HepG2 (cell line): ENCODE measurements around the gene SLC4A7. TPM values are rescaled to one million over a fixed set of nuclear protein-coding genes. Genes with fewer than 3 reads are reported as not detected.

Source experiments
- GFI1 ChIP-seq: sonication (generic); formaldehyde crosslinking; IDR thresholded peaks from 2 replicates; pipeline ENCODE4 v1.5.0; 2020; ENCODE audit warnings: missing genetic modification reagents, mild to moderate bottlenecking, borderline replicate concordance
- GZF1 ChIP-seq: sonication (generic); formaldehyde crosslinking; IDR thresholded peaks from 2 replicates; pipeline ENCODE4 v1.5.1; 2020; ENCODE audit warnings: mild to moderate bottlenecking, missing genetic modification reagents
- HHEX ChIP-seq: IDR thresholded peaks from 2 replicates; pipeline ENCODE4 v1.6.1; 2016; ENCODE audit warnings: control low read depth
- HMGA1 ChIP-seq: sonication (generic); formaldehyde crosslinking; conservative IDR thresholded peaks from 2 replicates; pipeline ENCODE4 v1.4.0; 2020; ENCODE audit warnings: missing genetic modification reagents
- HNRNPK ChIP-seq: fragments of 200-400 bp; formaldehyde crosslinking; IDR thresholded peaks from 2 replicates; pipeline ENCODE4 v1.6.1; 2018; ENCODE audit warnings: low read length, low read depth, moderate library complexity, mild to moderate bottlenecking; ENCODE audit not compliant: poor library complexity, severe bottlenecking
- MTA1 ChIP-seq: sonication (generic); formaldehyde crosslinking; IDR thresholded peaks from 2 replicates; pipeline ENCODE4 v1.4.0; 2020; ENCODE audit warnings: missing genetic modification reagents, mild to moderate bottlenecking, borderline replicate concordance
- NR2F2 ChIP-seq: IDR thresholded peaks from 2 replicates; pipeline ENCODE4 v1.6.1; 2012; ENCODE audit warnings: low read depth, inconsistent platforms, borderline replicate concordance
- PHF5A ChIP-seq: IDR thresholded peaks from one replicate; pipeline ENCODE4 v1.6.1; 2018; ENCODE audit warnings: low read depth, missing genetic modification reagents; ENCODE audit not compliant: unreplicated experiment
- RBAK ChIP-seq: sonication (generic); formaldehyde crosslinking; IDR thresholded peaks from 2 replicates; pipeline ENCODE4 v1.5.1; 2020; ENCODE audit warnings: mild to moderate bottlenecking, missing genetic modification reagents
- RFX1 ChIP-seq: fragments of 450-650 bp; IDR thresholded peaks from 2 replicates; pipeline ENCODE4 v1.6.1; 2017
- ZFP36L1 ChIP-seq: sonication (generic); formaldehyde crosslinking; IDR thresholded peaks from 2 replicates; pipeline ENCODE4 v1.8.0; 2022; ENCODE audit warnings: mild to moderate bottlenecking, missing genetic modification reagents, moderate library complexity
- ZNF121 ChIP-seq: sonication (generic); formaldehyde crosslinking; IDR thresholded peaks from 2 replicates; pipeline ENCODE4 v1.5.0; 2020; ENCODE audit warnings: mild to moderate bottlenecking, missing genetic modification reagents
- ZNF230 ChIP-seq: sonication (generic); formaldehyde crosslinking; IDR thresholded peaks from 2 replicates; pipeline ENCODE4 v1.4.0; 2020; ENCODE audit warnings: mild to moderate bottlenecking, missing genetic modification reagents
- ZNF44 ChIP-seq: sonication (generic); formaldehyde crosslinking; IDR thresholded peaks from 2 replicates; pipeline ENCODE4 v1.5.1; 2020; ENCODE audit warnings: mild to moderate bottlenecking, missing genetic modification reagents
- ZNF839 ChIP-seq: sonication (generic); formaldehyde crosslinking; IDR thresholded peaks from 2 replicates; pipeline ENCODE4 v1.4.0; 2020; ENCODE audit warnings: missing genetic modification reagents, mild to moderate bottlenecking, borderline replicate concordance
- polyA plus RNA-seq, 8 experiments: library from polyadenylated mRNA; depleted of rRNA in 3 of 8; stranded (reverse) in 7 of 8; unstranded in 1 of 8; fragments of >200 nt; fragmentation: Illumina TruSeq in 4 of 8; extraction: Trizol in 4 of 8; gene quantifications; 2 replicates each; pipeline versions ENCODE4 v1.2.1 to v1.2.3, GENCODE V29; 2011 to 2016; ENCODE audit warnings: low read depth in 4 of 8, missing spikeins in 1 of 8, mixed read lengths in 1 of 8; ENCODE audit not compliant: insufficient read depth in 1 of 8
- total RNA-seq, 5 experiments: library from RNA; depleted of rRNA; stranded (reverse); fragments of >200 nt; fragmentation: Illumina TruSeq; extraction: Trizol; gene quantifications; 2 replicates each; pipeline ENCODE4 v1.2.3, GENCODE V29; 2016; ENCODE audit warnings: low read depth in 1 of 5
- TF ChIP-seq, protein P1 (sequence below): sonication (generic); formaldehyde crosslinking; IDR thresholded peaks from 2 replicates; pipeline ENCODE4 v1.9.0; 2021; ENCODE audit warnings: missing genetic modification reagents, borderline replicate concordance
- TF ChIP-seq, protein P2 (sequence below): sonication (generic); formaldehyde crosslinking; IDR thresholded peaks from 2 replicates; pipeline ENCODE4 v1.5.1; 2020; ENCODE audit warnings: missing genetic modification reagents, mild to moderate bottlenecking, borderline replicate concordance
- TF ChIP-seq, protein P3 (sequence below): sonication (generic); formaldehyde crosslinking; IDR thresholded peaks from 2 replicates; pipeline ENCODE4 v1.4.0; 2020; ENCODE audit warnings: missing genetic modification reagents
- TF ChIP-seq, protein P4 (sequence below): sonication (generic); formaldehyde crosslinking; conservative IDR thresholded peaks from 2 replicates; pipeline ENCODE4 v1.4.0; 2020; ENCODE audit warnings: missing genetic modification reagents
- TF ChIP-seq, protein P5 (sequence below): sonication (generic); formaldehyde crosslinking; IDR thresholded peaks from 2 replicates; pipeline ENCODE4 v1.4.0; 2020; ENCODE audit warnings: missing genetic modification reagents

The SLC4A7 gene
- total and polyA plus RNA-seq, 2 of the 13 experiments (the other 11 are each of a cell fraction or from before 2014, with no cell fraction given), result 16.4 to 43.8 TPM

DNA sequence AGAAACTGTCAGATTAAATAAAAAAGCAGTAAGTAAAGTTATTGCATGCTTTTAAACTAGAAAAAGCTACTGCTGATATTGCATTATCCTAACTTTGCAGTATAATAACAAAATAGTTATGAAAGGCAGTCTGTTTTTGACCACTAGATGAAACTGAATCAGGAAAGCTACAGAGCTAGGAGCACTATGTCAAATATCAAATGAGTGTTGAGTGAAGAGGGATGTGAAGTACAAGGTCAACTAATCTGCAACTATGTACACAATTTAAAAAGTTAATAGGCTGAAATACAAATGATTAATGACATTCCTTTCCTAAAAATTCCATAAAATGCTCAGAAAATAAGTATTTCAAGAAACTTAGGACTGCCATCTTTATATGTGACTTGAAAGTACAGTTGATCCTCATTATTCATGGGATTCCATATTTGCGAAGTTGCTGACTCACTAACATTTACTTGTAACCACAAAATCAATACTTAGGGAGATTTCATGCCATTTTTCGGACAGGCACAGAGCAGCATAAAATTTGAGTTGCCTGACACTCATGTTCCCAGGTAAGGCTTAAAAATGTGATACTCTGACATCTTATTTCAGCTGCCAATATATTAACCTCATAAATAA is 34.5 kb downstream of the SLC4A7 start (continued):
- TF ChIP-seq, protein P1, sequence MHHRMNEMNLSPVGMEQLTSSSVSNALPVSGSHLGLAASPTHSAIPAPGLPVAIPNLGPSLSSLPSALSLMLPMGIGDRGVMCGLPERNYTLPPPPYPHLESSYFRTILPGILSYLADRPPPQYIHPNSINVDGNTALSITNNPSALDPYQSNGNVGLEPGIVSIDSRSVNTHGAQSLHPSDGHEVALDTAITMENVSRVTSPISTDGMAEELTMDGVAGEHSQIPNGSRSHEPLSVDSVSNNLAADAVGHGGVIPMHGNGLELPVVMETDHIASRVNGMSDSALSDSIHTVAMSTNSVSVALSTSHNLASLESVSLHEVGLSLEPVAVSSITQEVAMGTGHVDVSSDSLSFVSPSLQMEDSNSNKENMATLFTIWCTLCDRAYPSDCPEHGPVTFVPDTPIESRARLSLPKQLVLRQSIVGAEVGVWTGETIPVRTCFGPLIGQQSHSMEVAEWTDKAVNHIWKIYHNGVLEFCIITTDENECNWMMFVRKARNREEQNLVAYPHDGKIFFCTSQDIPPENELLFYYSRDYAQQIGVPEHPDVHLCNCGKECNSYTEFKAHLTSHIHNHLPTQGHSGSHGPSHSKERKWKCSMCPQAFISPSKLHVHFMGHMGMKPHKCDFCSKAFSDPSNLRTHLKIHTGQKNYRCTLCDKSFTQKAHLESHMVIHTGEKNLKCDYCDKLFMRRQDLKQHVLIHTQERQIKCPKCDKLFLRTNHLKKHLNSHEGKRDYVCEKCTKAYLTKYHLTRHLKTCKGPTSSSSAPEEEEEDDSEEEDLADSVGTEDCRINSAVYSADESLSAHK (CRISPR knock-in tag), result no peak
- TF ChIP-seq ZFP36L1 (CRISPR knock-in tag) (no peak), RFX1 (no peak), HNRNPK (no peak), ZNF44 (CRISPR knock-in tag) (no peak), MTA1 (CRISPR knock-in tag) (no peak), GFI1 (CRISPR knock-in tag) (no peak), HHEX (CRISPR knock-in tag) (no peak), GZF1 (CRISPR knock-in tag) (no peak), ZNF839 (CRISPR knock-in tag) (no peak), RBAK (CRISPR knock-in tag) (no peak), ZNF121 (CRISPR knock-in tag) (no peak), HMGA1 (CRISPR knock-in tag) (no peak), NR2F2 (no peak), ZNF230 (CRISPR knock-in tag) (no peak), PHF5A (CRISPR knock-in tag) (no peak)
- TF ChIP-seq, protein P2, sequence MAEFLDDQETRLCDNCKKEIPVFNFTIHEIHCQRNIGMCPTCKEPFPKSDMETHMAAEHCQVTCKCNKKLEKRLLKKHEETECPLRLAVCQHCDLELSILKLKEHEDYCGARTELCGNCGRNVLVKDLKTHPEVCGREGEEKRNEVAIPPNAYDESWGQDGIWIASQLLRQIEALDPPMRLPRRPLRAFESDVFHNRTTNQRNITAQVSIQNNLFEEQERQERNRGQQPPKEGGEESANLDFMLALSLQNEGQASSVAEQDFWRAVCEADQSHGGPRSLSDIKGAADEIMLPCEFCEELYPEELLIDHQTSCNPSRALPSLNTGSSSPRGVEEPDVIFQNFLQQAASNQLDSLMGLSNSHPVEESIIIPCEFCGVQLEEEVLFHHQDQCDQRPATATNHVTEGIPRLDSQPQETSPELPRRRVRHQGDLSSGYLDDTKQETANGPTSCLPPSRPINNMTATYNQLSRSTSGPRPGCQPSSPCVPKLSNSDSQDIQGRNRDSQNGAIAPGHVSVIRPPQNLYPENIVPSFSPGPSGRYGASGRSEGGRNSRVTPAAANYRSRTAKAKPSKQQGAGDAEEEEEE (CRISPR knock-in tag), result no peak
- TF ChIP-seq, protein P3, sequence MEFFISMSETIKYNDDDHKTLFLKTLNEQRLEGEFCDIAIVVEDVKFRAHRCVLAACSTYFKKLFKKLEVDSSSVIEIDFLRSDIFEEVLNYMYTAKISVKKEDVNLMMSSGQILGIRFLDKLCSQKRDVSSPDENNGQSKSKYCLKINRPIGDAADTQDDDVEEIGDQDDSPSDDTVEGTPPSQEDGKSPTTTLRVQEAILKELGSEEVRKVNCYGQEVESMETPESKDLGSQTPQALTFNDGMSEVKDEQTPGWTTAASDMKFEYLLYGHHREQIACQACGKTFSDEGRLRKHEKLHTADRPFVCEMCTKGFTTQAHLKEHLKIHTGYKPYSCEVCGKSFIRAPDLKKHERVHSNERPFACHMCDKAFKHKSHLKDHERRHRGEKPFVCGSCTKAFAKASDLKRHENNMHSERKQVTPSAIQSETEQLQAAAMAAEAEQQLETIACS (CRISPR knock-in tag), result no peak
- TF ChIP-seq, protein P4, sequence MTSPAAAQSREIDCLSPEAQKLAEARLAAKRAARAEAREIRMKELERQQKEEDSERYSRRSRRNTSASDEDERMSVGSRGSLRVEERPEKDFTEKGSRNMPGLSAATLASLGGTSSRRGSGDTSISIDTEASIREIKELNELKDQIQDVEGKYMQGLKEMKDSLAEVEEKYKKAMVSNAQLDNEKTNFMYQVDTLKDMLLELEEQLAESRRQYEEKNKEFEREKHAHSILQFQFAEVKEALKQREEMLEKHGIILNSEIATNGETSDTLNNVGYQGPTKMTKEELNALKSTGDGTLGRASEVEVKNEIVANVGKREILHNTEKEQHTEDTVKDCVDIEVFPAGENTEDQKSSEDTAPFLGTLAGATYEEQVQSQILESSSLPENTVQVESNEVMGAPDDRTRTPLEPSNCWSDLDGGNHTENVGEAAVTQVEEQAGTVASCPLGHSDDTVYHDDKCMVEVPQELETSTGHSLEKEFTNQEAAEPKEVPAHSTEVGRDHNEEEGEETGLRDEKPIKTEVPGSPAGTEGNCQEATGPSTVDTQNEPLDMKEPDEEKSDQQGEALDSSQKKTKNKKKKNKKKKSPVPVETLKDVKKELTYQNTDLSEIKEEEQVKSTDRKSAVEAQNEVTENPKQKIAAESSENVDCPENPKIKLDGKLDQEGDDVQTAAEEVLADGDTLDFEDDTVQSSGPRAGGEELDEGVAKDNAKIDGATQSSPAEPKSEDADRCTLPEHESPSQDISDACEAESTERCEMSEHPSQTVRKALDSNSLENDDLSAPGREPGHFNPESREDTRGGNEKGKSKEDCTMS (CRISPR knock-in tag), result no peak
- TF ChIP-seq, protein P5, sequence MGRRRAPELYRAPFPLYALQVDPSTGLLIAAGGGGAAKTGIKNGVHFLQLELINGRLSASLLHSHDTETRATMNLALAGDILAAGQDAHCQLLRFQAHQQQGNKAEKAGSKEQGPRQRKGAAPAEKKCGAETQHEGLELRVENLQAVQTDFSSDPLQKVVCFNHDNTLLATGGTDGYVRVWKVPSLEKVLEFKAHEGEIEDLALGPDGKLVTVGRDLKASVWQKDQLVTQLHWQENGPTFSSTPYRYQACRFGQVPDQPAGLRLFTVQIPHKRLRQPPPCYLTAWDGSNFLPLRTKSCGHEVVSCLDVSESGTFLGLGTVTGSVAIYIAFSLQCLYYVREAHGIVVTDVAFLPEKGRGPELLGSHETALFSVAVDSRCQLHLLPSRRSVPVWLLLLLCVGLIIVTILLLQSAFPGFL, result no peak
